Measurements from ENCODE around the gene BORCS6. TPM values are rescaled to one million over a fixed set of nuclear protein-coding genes. Genes with fewer than 3 reads are reported as not detected.

The BORCS6 gene
- total and polyA plus RNA-seq, 2 of the 13 experiments (the other 11 are each of a cell fraction or from before 2014, with no cell fraction given): 2.0 to 5.1 TPM

DNA sequence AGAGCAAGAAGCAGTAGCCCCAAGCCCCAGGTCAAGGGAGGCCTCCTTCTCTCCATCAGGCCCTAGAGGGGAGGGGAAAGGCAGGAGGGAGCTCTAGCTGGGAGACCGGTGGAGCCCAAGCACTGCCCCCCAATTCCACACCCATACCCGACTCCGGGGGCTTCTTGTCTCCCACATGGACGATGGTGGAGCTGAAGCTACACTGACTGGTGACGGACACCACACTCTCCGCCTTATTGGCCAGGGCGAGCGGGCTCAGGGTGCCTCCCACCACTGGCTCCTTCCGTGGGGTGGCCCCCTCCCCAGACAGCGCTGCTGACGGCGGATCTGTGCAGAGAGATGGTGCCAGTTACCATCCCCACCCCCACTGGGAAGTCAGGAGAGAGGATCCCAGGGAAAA is 44.2 kb downstream of the BORCS6 start:
- BruUV-seq (replicated peaks): no TSS peak
- Histone ChIP-seq H3K4me1 (ENCODE audit: insufficient read depth, low read length) (no peaks in the 10 kb centered on the region), H2AFZ (ENCODE audit: low read length) (no peak overlapping the region), H3K9ac (ENCODE audit: insufficient read depth, low read depth, low read length) (no peak overlapping the region), H3K4me2 (ENCODE audit: low read depth, low read length) (no peak overlapping the region), H3K79me2 (ENCODE audit: insufficient read depth, low read length) (no peaks in the 10 kb centered on the region), H3K36me3 (replicated peaks in 1 of 2; ENCODE audit: control insufficient read depth in 1 of 2, insufficient read depth in 2 of 2, low read length in 2 of 2) (peaks cover 18 to 45% of the 10 kb centered on the region in 2 experiments; a peak in 4 of 5 replicates), H3K27me3 (ENCODE audit: control insufficient read depth in 1 of 2, insufficient read depth in 2 of 2, low read length in 2 of 2) (no peaks in the 10 kb centered on the region), H3K4me3 (replicated peaks in 1 of 3; ENCODE audit: insufficient read depth in 1 of 3, low read depth in 2 of 3, low read length in 3 of 3) (no peak overlapping the region), H3K27ac (ENCODE audit: extremely low read length, insufficient read depth, low read length) (no peak overlapping the region), H4K20me1 (ENCODE audit: insufficient read depth, low read length) (0 out of 2 replicates have a peak, but pooled peaks cover 3% of the 10 kb centered on the region), H3K9me3 (ENCODE audit: low read length) (no peaks in the 10 kb centered on the region)
- no peak for FAIRE-seq
- TF ChIP-seq DNMT1 (CRISPR knock-in tag; IDR thresholded peaks at IDR 0.05) (no peak), RARA (CRISPR knock-in tag; IDR thresholded peaks at IDR 0.05) (no peak), REXO4 (CRISPR knock-in tag; IDR thresholded peaks at IDR 0.05; ENCODE audit: borderline replicate concordance) (no peak), ZNF264 (CRISPR knock-in tag; IDR thresholded peaks at IDR 0.05) (no peak), MLLT10 (CRISPR knock-in tag; IDR thresholded peaks at IDR 0.05) (no peak)
- intact Hi-C loops (cut with micrococcal nuclease; ENCODE audit: unreplicated experiment): loop anchor here (5.0 kb wide), 1 partner anchor 476 kb away; no protein-coding TSS in a partner anchor
- no peak for DNase-seq (ENCODE audit: low spot score)
- ChIA-PET POLR2A (no interaction called here), CTCF (ENCODE audit: low intra/inter-chr PET ratio, low total read pairs) (no interaction called here)
- no peak for ATAC-seq
- 94% methylated on average over 9 of the region's 12 CpGs for WGBS (ENCODE audit: low lambda C conversion rate)
- in situ Hi-C loops (cut with HindIII; ENCODE audit: extremely low pct_ligation_motif_present, low pct_unique_long_range_greater_than_20kb): no loop called here

GRCh38 chr17:8144401-8145231 is 45.4 kb downstream of the BORCS6 start:
- no peak for TF ChIP-seq ZNF30 (CRISPR knock-in tag; IDR thresholded peaks at IDR 0.05)
- no peak for TF ChIP-seq SMAD1 (CRISPR knock-in tag; IDR thresholded peaks at IDR 0.05; ENCODE audit: borderline replicate concordance, low read depth)
- no peak for TF ChIP-seq NR3C1 (CRISPR knock-in tag; IDR thresholded peaks at IDR 0.05)
- TF ChIP-seq HNRNPH1 (optimal IDR thresholded peaks at IDR 0.05; ENCODE audit: low read depth, low read length): no peak
- TF ChIP-seq, protein P1, sequence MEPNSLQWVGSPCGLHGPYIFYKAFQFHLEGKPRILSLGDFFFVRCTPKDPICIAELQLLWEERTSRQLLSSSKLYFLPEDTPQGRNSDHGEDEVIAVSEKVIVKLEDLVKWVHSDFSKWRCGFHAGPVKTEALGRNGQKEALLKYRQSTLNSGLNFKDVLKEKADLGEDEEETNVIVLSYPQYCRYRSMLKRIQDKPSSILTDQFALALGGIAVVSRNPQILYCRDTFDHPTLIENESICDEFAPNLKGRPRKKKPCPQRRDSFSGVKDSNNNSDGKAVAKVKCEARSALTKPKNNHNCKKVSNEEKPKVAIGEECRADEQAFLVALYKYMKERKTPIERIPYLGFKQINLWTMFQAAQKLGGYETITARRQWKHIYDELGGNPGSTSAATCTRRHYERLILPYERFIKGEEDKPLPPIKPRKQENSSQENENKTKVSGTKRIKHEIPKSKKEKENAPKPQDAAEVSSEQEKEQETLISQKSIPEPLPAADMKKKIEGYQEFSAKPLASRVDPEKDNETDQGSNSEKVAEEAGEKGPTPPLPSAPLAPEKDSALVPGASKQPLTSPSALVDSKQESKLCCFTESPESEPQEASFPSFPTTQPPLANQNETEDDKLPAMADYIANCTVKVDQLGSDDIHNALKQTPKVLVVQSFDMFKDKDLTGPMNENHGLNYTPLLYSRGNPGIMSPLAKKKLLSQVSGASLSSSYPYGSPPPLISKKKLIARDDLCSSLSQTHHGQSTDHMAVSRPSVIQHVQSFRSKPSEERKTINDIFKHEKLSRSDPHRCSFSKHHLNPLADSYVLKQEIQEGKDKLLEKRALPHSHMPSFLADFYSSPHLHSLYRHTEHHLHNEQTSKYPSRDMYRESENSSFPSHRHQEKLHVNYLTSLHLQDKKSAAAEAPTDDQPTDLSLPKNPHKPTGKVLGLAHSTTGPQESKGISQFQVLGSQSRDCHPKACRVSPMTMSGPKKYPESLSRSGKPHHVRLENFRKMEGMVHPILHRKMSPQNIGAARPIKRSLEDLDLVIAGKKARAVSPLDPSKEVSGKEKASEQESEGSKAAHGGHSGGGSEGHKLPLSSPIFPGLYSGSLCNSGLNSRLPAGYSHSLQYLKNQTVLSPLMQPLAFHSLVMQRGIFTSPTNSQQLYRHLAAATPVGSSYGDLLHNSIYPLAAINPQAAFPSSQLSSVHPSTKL (CRISPR knock-in tag; IDR thresholded peaks at IDR 0.05): no peak
- no peak for TF ChIP-seq ZNF335 (CRISPR knock-in tag; IDR thresholded peaks at IDR 0.05)
- no peak for TF ChIP-seq SUZ12 (IDR thresholded peaks at IDR 0.05; ENCODE audit: low read depth, low read length)
- Histone ChIP-seq H2AFZ (ENCODE audit: low read length) (no peak overlapping the region), H4K20me1 (ENCODE audit: insufficient read depth, low read length) (0 out of 2 replicates have a peak, but pooled peaks cover 3% of the 10 kb centered on the region), H3K27ac (ENCODE audit: extremely low read length, insufficient read depth, low read length) (no peak overlapping the region), H3K9ac (ENCODE audit: insufficient read depth, low read depth, low read length) (no peak overlapping the region), H3K9me3 (ENCODE audit: low read length) (no peaks in the 10 kb centered on the region), H3K79me2 (ENCODE audit: insufficient read depth, low read length) (no peaks in the 10 kb centered on the region), H3K36me3 (replicated peaks in 1 of 2; ENCODE audit: control insufficient read depth in 1 of 2, insufficient read depth in 2 of 2, low read length in 2 of 2) (peaks cover 18 to 42% of the 10 kb centered on the region in 2 experiments; a peak in 4 of 5 replicates), H3K4me1 (ENCODE audit: insufficient read depth, low read length) (peaks cover 2% of the 10 kb centered on the region; the same call in 1 of the 2 replicates), H3K4me3 (replicated peaks in 1 of 3; ENCODE audit: insufficient read depth in 1 of 3, low read depth in 2 of 3, low read length in 3 of 3) (no peak overlapping the region), H3K27me3 (ENCODE audit: control insufficient read depth in 1 of 2, insufficient read depth in 2 of 2, low read length in 2 of 2) (no peaks in the 10 kb centered on the region), H3K4me2 (ENCODE audit: low read depth, low read length) (no peak overlapping the region)
- ATAC-seq (no peak), DNase-seq (ENCODE audit: low spot score) (no peak), FAIRE-seq (no peak)
- 97% methylated on average over 6 of the region's 15 CpGs for WGBS (ENCODE audit: low lambda C conversion rate)
- POLR2A ChIA-PET: interaction anchor here (0.7 to 1.0 kb wide), 2 partner anchors 29 to 79 kb away, joined by 3 to 4 read pairs; no protein-coding TSS in a partner anchor
- BruUV-seq (replicated peaks): no TSS peak
- intact Hi-C loops (cut with micrococcal nuclease; ENCODE audit: unreplicated experiment) (loop anchor here (5.0 kb wide), 1 partner anchor 478 kb away; no protein-coding TSS in a partner anchor), in situ Hi-C loops (cut with HindIII; ENCODE audit: extremely low pct_ligation_motif_present, low pct_unique_long_range_greater_than_20kb) (no loop called here)
- CTCF ChIA-PET (ENCODE audit: low intra/inter-chr PET ratio, low total read pairs): no interaction called here

Data from HepG2 (cell line).